ENCODE data around the gene NT5DC1.

DNA sequence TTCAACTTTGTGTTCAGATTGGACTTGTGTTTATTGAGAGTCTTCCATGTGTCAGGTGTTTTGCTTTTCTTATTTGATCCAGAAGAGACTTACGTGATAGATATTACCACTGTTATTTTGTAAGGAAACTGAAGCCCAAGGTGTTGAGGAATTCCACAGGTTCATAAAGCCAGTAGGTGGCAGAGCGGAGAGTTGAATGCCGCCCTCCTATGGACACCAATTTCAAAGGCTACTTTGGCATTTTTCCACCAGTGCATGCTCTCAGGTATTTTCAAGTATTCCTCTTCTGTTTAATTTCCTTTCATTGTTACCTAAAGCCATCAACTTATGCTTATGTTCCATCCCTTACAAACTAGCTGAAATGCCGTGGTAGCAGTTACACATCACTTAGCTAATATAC lies 39.3 kb downstream of the NT5DC1 start:
- TF ChIP-seq POLR2A (IDR thresholded peaks at IDR 0.05; ENCODE audit: low read depth, low read length): no peak
- TF ChIP-seq EZH2 (IDR thresholded peaks at IDR 0.05; ENCODE audit: borderline replicate concordance, control insufficient read depth, low read depth, low read length): no peak
- TF ChIP-seq, protein P1, sequence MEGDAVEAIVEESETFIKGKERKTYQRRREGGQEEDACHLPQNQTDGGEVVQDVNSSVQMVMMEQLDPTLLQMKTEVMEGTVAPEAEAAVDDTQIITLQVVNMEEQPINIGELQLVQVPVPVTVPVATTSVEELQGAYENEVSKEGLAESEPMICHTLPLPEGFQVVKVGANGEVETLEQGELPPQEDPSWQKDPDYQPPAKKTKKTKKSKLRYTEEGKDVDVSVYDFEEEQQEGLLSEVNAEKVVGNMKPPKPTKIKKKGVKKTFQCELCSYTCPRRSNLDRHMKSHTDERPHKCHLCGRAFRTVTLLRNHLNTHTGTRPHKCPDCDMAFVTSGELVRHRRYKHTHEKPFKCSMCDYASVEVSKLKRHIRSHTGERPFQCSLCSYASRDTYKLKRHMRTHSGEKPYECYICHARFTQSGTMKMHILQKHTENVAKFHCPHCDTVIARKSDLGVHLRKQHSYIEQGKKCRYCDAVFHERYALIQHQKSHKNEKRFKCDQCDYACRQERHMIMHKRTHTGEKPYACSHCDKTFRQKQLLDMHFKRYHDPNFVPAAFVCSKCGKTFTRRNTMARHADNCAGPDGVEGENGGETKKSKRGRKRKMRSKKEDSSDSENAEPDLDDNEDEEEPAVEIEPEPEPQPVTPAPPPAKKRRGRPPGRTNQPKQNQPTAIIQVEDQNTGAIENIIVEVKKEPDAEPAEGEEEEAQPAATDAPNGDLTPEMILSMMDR (IDR thresholded peaks at IDR 0.05 in 2 of 3, conservative IDR thresholded peaks at IDR 0.05 in 1 of 3; ENCODE audit: control insufficient read depth in 2 of 3, extremely low read depth in 1 of 3, insufficient read depth in 1 of 3, low read depth in 3 of 3, low read length in 3 of 3): no peak
- no peak for TF ChIP-seq GABPA (IDR thresholded peaks at IDR 0.05; ENCODE audit: low read depth)
- no peak for TF ChIP-seq NFIC (IDR thresholded peaks at IDR 0.05; ENCODE audit: low read depth, low read length)
- TF ChIP-seq NRF1 (conservative IDR thresholded peaks at IDR 0.05; ENCODE audit: low read depth, low read length): no peak
- TF ChIP-seq CREM (IDR thresholded peaks at IDR 0.05; ENCODE audit: low read depth): no peak
- no peak for TF ChIP-seq SIX5 (IDR thresholded peaks at IDR 0.05; ENCODE audit: low read depth, low read length, severe bottlenecking)

All from GM12878 (cell line).